Right lobe of liver (tissue), 6 donors: ENCODE data around the gene SDC4. TPM values are rescaled to one million over a fixed set of nuclear protein-coding genes. Genes with fewer than 3 reads are reported as not detected.

Experiments used
- ATAC-seq, 4 donors: fragments of 200-7000 bp; cut with Tn5 transposase; one replicate each; pipeline ENCODE4 v1.9.1; 2020; ENCODE audit warnings: mild to moderate bottlenecking in 4 of 4, moderate library complexity in 4 of 4
- DNase-seq, 3 donors: peaks; one replicate each; pipeline ENCODE4 v3.0.0-alpha.2; 2020
- H3K27ac ChIP-seq, 3 donors: fragments of 200-600 bp; one replicate each; pipeline ENCODE4 v1.8.0; 2022
- H3K27me3 ChIP-seq, 2 donors: fragments of 200-600 bp; one replicate each; pipeline ENCODE4 v1.8.0; 2022
- H3K36me3 ChIP-seq, 4 donors: fragments of 200-600 bp; sonication (generic) in 1 of 4; one replicate each; pipeline versions ENCODE4 v1.5.1 to v1.8.0; 2017 to 2022; ENCODE audit warnings: control low read depth in 1 of 4
- H3K4me1 ChIP-seq, 4 donors: fragments of 200-600 bp; sonication (generic) in 1 of 4; one replicate each; pipeline versions ENCODE4 v1.5.1 to v1.8.0; 2017 to 2022; ENCODE audit warnings: control low read depth in 1 of 4
- H3K4me3 ChIP-seq, 3 donors: fragments of 200-600 bp; one replicate each; pipeline ENCODE4 v1.8.0; 2022
- H3K9me3 ChIP-seq, 4 donors: fragments of 200-600 bp; sonication (generic) in 1 of 4; one replicate each; pipeline versions ENCODE4 v1.5.1 to v1.8.0; 2017 to 2022; ENCODE audit warnings: control low read depth in 1 of 4
- POLR2A ChIP-seq: fragments of 450-650 bp; IDR thresholded peaks from one replicate; pipeline ENCODE4 v1.6.1; 2017; ENCODE audit warnings: antibody characterized with exemption, mild to moderate bottlenecking
- WGBS: methylation state at CpG from one replicate; pipeline ENCODE4 v1.1.6; 2018; ENCODE audit warnings: low coverage, low lambda C conversion rate; ENCODE audit not compliant: insufficient coverage; ENCODE audit errors: missing lambda C conversion rate; 5-methylcytosine and 5-hydroxymethylcytosine counted together
- intact Hi-C, 2 donors: fragments of 100-400 bp; cut with DNase I; formaldehyde crosslinking; loops; one replicate each; pipeline versions ENCODE4 v1.11.2 to v1.14.1; 2022
- total RNA-seq, 6 experiments: library from RNA; depleted of rRNA in 2 of 6; stranded (reverse); fragments of >200 nt in 2 of 6; fragmentation: NEBNext Ultra II Directional in 3 of 6; extraction: Animal tissue kit (Norgen Biotek cat#: 25700) in 3 of 6; gene quantifications; one replicate each; pipeline versions ENCODE4 v1.1.0 to v1.2.4, GENCODE V29; 2016 to 2023
- TF ChIP-seq, protein P1 (sequence below), 4 donors: fragments of 200-600 bp in 3 of 4; fragments of 450-650 bp in 1 of 4; IDR thresholded peaks; one replicate each; pipeline versions ENCODE4 v1.5.1 to v1.8.0; 2016 to 2022; ENCODE audit warnings: antibody characterized with exemption in 4 of 4, mild to moderate bottlenecking in 2 of 4
- donor health status: DM: no; HTN: yes; CAD: no.
- donor health status: DM: no; HTN: no; CAD: no.
- donor health status: DM: no; HTN: no; CAD: no.
- donor health status: DM: no; HTN: yes; CAD: no.
- donor health status: DM: no; HTN: yes; CAD: no.

Gene SDC4
- total RNA-seq, 6 experiments from 2014 or later: 84.3 to 373 (median 116) TPM

DNA sequence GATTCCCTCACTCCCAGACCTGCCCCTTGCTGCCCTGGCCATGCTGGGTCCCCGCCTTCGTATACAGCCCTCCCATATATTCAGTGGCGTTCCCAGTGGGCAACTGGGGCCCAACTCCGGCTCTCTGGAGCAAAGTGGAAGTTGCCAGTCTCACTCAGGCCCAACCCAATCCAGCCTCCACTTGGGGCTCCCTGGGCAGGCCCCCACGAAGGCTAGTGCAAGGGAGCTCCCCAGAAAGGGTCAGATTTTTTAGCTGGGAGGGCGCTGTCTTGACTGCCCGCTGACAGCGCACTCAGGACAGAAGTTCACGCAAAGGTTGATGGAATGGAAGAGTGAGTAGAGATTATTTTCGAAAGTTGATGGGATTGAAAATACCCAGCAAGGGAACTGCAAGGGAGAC, 24.0 kb upstream of the SDC4 start:
- intact Hi-C loops: loop anchor here (10.0 kb wide), 2 partner anchors 53 to 73 kb away; no protein-coding TSS in a partner anchor
- Histone ChIP-seq H3K27ac (no peak overlapping the region), H3K4me1 (peaks cover 0 to 7% (median 3%) of the 10 kb centered on the region in 4 donors), H3K27me3 (no peaks in the 10 kb centered on the region), H3K36me3 (peaks cover 0 to 8% (median 4%) of the 10 kb centered on the region in 4 donors), H3K9me3 (no peaks in the 10 kb centered on the region), H3K4me3 (no peak overlapping the region)
- 85% methylated on average over 6 of the region's 10 CpGs for WGBS
- ATAC-seq (no peak), DNase-seq (no peak)
- TF ChIP-seq, protein P1, sequence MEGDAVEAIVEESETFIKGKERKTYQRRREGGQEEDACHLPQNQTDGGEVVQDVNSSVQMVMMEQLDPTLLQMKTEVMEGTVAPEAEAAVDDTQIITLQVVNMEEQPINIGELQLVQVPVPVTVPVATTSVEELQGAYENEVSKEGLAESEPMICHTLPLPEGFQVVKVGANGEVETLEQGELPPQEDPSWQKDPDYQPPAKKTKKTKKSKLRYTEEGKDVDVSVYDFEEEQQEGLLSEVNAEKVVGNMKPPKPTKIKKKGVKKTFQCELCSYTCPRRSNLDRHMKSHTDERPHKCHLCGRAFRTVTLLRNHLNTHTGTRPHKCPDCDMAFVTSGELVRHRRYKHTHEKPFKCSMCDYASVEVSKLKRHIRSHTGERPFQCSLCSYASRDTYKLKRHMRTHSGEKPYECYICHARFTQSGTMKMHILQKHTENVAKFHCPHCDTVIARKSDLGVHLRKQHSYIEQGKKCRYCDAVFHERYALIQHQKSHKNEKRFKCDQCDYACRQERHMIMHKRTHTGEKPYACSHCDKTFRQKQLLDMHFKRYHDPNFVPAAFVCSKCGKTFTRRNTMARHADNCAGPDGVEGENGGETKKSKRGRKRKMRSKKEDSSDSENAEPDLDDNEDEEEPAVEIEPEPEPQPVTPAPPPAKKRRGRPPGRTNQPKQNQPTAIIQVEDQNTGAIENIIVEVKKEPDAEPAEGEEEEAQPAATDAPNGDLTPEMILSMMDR (IDR thresholded peaks at IDR 0.05): no peak
- no peak for TF ChIP-seq POLR2A

DNA sequence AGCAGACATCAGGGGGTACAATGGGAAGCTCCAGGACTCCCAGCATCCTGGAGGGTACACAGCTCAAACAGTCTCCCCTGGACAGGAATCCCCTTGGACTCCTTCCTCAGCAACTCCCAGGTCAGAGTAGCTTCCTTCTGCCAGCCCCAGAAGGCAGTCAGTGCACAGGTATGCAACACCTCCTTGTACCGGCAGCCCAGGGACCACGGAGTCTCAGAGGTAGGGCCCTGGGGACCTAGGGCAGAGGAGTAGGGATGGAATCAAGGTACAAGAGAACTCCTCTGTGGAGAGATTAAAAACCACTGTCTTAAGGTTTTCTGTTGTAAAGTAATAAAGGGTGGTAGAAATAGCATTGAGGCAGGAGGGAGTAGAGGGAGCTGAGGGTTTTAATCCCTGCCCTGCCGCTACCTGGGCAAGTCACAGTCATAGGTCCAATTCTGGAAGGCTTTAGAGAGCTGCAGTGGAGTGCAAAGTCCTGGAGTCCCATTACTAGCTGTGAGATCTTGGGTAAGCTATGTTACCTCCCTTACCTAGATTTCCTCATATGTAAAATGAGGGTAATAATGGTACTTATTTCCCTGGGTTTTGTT, 22.4 kb upstream of the SDC4 start:
- no peak overlapping the region for H3K4me3 ChIP-seq
- H3K9me3 ChIP-seq: no peaks in the 10 kb centered on the region
- H3K27ac ChIP-seq: no peak overlapping the region
- DNase-seq (no peak), ATAC-seq (no peak)
- H3K36me3 ChIP-seq: peaks cover 0 to 23% (median 10%) of the 10 kb centered on the region in 4 donors
- 59% methylated on average over 3 of the region's 3 CpGs for WGBS
- intact Hi-C loops: loop anchor here (10.0 kb wide), 2 partner anchors 54 to 74 kb away; no protein-coding TSS in a partner anchor
- H3K27me3 ChIP-seq: no peaks in the 10 kb centered on the region
- TF ChIP-seq POLR2A: no peak
- TF ChIP-seq, protein P1 (IDR thresholded peaks at IDR 0.05): no peak
- peaks cover 0 to 7% (median 3%) of the 10 kb centered on the region in 4 donors for H3K4me1 ChIP-seq

DNA sequence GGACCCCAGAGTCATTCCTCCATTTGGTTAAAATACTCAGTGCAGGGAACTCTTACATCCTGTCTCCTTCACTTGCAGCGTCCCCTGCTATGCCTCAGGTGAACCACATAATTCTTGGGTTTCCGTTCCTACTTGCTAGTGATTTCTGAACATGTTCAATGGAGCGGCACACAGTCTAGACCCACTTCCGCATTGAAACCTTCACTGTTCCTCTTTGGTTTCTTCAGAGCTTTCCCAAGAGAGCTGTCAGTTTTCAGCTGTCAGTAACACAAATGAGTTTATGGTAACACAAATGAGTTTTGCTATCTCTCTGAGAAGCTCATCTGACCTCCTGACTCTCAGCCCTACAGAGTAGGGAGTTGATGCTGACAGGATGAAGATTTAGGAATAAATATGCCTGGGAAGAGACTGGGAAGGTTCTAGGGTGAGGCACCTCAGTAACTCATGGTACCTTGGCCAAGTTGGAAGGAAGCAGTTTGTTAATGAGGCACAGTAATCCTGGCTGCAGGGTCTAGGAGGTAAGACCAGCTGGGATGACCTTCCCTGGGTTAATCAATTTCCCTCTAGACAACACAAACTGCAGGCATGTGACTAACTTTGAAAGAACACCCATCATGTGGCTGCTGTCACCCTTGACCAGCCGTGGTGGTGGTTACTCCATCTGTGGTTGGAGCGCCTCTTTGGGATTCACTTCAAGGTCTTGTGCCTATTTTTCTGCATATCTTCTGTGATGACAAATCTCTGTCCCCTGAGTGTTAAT, 20.2 kb upstream of the SDC4 start:
- ATAC-seq (peak in 2 of 4 donors; percentile 24 to 30), DNase-seq (peak in 1 of 3 donors; percentile 39)
- peaks cover 0 to 13% (median 7%) of the 10 kb centered on the region in 4 donors for H3K4me1 ChIP-seq
- intact Hi-C loops: no loop called here
- H3K27ac ChIP-seq: no peak overlapping the region
- TF ChIP-seq, protein P1 (IDR thresholded peaks at IDR 0.05): no peak
- TF ChIP-seq POLR2A: no peak
- H3K27me3 ChIP-seq: no peaks in the 10 kb centered on the region
- no peak overlapping the region for H3K4me3 ChIP-seq
- H3K9me3 ChIP-seq: no peaks in the 10 kb centered on the region
- 33% methylated on average over 6 of the region's 6 CpGs for WGBS
- peaks cover 0 to 29% (median 10%) of the 10 kb centered on the region in 4 donors for H3K36me3 ChIP-seq

DNA sequence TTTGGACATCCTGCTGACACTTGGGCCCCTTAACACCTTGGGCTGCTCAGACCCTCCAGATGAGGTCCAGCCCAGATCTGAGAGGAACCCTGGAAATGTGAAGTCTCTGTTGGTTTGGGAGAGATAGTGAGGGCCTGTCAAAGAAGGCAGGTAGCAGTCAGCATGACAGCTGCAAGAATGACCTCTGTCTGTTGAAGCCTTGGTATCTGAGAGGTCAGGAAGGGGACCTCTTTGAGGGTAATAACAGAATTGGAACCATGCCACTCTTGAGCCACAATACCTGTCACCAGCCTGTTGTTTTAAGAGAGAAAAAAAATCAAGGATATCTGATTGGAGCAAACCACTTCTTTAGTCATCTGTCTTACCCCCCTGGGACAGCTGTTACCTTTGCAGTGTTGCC, 18.9 kb upstream of the SDC4 start:
- no peak overlapping the region for H3K27ac ChIP-seq
- H3K4me1 ChIP-seq: peaks cover 0 to 13% (median 4%) of the 10 kb centered on the region in 4 donors
- intact Hi-C loops: no loop called here
- H3K36me3 ChIP-seq: peaks cover 0 to 29% (median 10%) of the 10 kb centered on the region in 4 donors
- ATAC-seq (no peak), DNase-seq (no peak)
- no peaks in the 10 kb centered on the region for H3K27me3 ChIP-seq
- no peak for TF ChIP-seq POLR2A
- TF ChIP-seq, protein P1 (IDR thresholded peaks at IDR 0.05): no peak
- no peaks in the 10 kb centered on the region for H3K9me3 ChIP-seq
- H3K4me3 ChIP-seq: no peak overlapping the region
